ENCODE results near the gene ZNF268. TPM values are rescaled to one million over a fixed set of nuclear protein-coding genes. Genes with fewer than 3 reads are reported as not detected.
A peak's percentile ranks its signal among the peaks of the same experiment; 100 is the strongest.

The ZNF268 gene
- total and polyA plus RNA-seq, 4 donors, result 4.8 to 23.0 (median 10.7) TPM

DNA sequence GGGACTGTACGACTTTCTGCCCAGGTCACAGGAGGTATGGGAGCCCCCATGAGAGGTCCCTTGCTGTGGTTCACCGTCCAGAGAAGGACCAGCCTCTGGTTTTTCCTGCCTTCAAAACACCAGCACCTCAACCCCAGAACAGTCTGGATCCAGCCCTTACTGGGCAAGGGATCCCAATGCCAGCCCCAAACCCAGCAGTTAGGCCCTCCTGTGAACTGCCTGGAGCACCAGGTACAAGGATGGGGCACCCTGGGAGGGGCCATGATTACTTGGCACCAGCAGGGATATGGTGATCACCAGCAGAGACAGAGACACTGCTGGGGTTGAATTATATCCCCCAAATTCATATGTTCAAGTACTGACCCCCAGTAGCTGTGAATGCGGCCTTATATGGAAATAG is 34.4 kb downstream of the ZNF268 start:
- 79% methylated on average over 3 of the region's 3 CpGs for WGBS
- peaks cover 0 to 2% (median 0%) of the 10 kb centered on the region in 4 donors for H3K36me3 ChIP-seq (ENCODE audit: control insufficient read depth in 4 of 4, insufficient read depth in 3 of 4, low read depth in 1 of 4, low read length in 3 of 4)
- peak overlapping the region in 2 of 3 donors; percentile 45 to 47 for H3K4me3 ChIP-seq (ENCODE audit: low read depth in 1 of 3, low read length in 3 of 3)
- no peak for DNase-seq (ENCODE audit: low spot score)
- H3K27me3 ChIP-seq (ENCODE audit: control insufficient read depth in 4 of 4, insufficient read depth in 4 of 4, low read length in 3 of 4), result no peaks in the 10 kb centered on the region
- H3K9ac ChIP-seq (ENCODE audit: low read depth in 1 of 2, low read length in 2 of 2), result no peak overlapping the region
- H3K4me1 ChIP-seq (ENCODE audit: control insufficient read depth in 4 of 4, insufficient read depth in 4 of 4, low read length in 3 of 4), result no peaks in the 10 kb centered on the region
- TF ChIP-seq SP1 (IDR thresholded peaks at IDR 0.05) (no peak), RAD21 (IDR thresholded peaks at IDR 0.05) (no peak), FOXA1 (IDR thresholded peaks at IDR 0.05) (no peak), TAF1 (conservative IDR thresholded peaks at IDR 0.05) (no peak), GABPA (IDR thresholded peaks at IDR 0.05 in 1 of 2, conservative IDR thresholded peaks at IDR 0.05 in 1 of 2) (no peak), HNF4A (conservative IDR thresholded peaks at IDR 0.05) (no peak), HNF4G (IDR thresholded peaks at IDR 0.05) (no peak)
- TF ChIP-seq, protein P1, sequence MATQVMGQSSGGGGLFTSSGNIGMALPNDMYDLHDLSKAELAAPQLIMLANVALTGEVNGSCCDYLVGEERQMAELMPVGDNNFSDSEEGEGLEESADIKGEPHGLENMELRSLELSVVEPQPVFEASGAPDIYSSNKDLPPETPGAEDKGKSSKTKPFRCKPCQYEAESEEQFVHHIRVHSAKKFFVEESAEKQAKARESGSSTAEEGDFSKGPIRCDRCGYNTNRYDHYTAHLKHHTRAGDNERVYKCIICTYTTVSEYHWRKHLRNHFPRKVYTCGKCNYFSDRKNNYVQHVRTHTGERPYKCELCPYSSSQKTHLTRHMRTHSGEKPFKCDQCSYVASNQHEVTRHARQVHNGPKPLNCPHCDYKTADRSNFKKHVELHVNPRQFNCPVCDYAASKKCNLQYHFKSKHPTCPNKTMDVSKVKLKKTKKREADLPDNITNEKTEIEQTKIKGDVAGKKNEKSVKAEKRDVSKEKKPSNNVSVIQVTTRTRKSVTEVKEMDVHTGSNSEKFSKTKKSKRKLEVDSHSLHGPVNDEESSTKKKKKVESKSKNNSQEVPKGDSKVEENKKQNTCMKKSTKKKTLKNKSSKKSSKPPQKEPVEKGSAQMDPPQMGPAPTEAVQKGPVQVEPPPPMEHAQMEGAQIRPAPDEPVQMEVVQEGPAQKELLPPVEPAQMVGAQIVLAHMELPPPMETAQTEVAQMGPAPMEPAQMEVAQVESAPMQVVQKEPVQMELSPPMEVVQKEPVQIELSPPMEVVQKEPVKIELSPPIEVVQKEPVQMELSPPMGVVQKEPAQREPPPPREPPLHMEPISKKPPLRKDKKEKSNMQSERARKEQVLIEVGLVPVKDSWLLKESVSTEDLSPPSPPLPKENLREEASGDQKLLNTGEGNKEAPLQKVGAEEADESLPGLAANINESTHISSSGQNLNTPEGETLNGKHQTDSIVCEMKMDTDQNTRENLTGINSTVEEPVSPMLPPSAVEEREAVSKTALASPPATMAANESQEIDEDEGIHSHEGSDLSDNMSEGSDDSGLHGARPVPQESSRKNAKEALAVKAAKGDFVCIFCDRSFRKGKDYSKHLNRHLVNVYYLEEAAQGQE (IDR thresholded peaks at IDR 0.05), result no peak
- peaks cover 45 to 88% (median 60%) of the 10 kb centered on the region in 4 donors for H3K9me3 ChIP-seq (ENCODE audit: control insufficient read depth in 4 of 4, low read length in 3 of 4)
- no peak overlapping the region for H3K27ac ChIP-seq (ENCODE audit: low read depth in 1 of 2, low read length in 2 of 2)

DNA sequence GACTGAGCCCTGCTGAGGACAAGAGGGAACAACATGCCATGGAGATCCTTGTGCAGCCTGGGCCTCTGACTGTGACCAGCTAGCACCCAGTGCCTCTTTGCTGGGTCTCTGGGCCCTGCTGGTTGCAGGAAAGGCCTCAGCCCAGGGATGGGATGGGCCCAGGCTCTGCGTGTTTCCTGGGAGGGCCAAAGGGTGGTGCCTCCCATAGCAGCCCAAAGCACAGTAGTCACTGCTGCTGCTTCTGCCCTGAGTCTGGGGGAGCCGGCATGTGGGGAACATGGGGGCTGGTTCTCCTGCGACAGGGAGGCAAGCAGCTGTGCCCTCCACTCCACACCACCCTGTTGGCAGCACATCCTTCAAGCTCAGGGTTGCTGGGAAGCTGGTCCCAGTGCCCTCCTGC is 35.9 kb downstream of the ZNF268 start:
- Histone ChIP-seq H3K36me3 (ENCODE audit: control insufficient read depth in 4 of 4, insufficient read depth in 3 of 4, low read depth in 1 of 4, low read length in 3 of 4) (no peaks in the 10 kb centered on the region), H3K9me3 (ENCODE audit: control insufficient read depth in 4 of 4, low read length in 3 of 4) (peaks cover 38 to 89% (median 62%) of the 10 kb centered on the region in 4 donors), H3K27me3 (ENCODE audit: control insufficient read depth in 4 of 4, insufficient read depth in 4 of 4, low read length in 3 of 4) (no peaks in the 10 kb centered on the region), H3K4me3 (ENCODE audit: low read depth in 1 of 3, low read length in 3 of 3) (peak overlapping the region in 2 of 3 donors; percentile 27 to 50), H3K9ac (ENCODE audit: low read depth in 1 of 2, low read length in 2 of 2) (no peak overlapping the region), H3K4me1 (ENCODE audit: control insufficient read depth in 4 of 4, insufficient read depth in 4 of 4, low read length in 3 of 4) (no peaks in the 10 kb centered on the region), H3K27ac (ENCODE audit: low read depth in 1 of 2, low read length in 2 of 2) (no peak overlapping the region)
- WGBS, result 79% methylated on average over 3 of the region's 3 CpGs
- no peak for DNase-seq (ENCODE audit: low spot score)
- no peak for TF ChIP-seq FOXA2 (IDR thresholded peaks at IDR 0.05)
- TF ChIP-seq, protein P2, sequence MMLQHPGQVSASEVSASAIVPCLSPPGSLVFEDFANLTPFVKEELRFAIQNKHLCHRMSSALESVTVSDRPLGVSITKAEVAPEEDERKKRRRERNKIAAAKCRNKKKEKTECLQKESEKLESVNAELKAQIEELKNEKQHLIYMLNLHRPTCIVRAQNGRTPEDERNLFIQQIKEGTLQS (IDR thresholded peaks at IDR 0.05), result no peak
- TF ChIP-seq FOXA1 (IDR thresholded peaks at IDR 0.05), result no peak
- no peak for TF ChIP-seq NR2F2 (IDR thresholded peaks at IDR 0.05)
- TF ChIP-seq RXRA (IDR thresholded peaks at IDR 0.05), result no peak
- no peak for TF ChIP-seq YY1 (IDR thresholded peaks at IDR 0.05)
- TF ChIP-seq HNF4G (IDR thresholded peaks at IDR 0.05), result no peak
- TF ChIP-seq, protein P1 (IDR thresholded peaks at IDR 0.05), result no peak

Measured in liver (tissue), 9 donors.